Activated T-helper 1 cell treated with Interleukin-2 at 50 U/mL for 16 hours (primary cell): Measurements from ENCODE around the gene ZNF638.
"Not testable (repeated sequence)": the region's sequence is repeated elsewhere in the genome, so short reads cannot be mapped to it uniquely, and the experiment has no call there.

Source experiments
- DNase-seq: peaks from one replicate; pipeline ENCODE4 v3.0.0-alpha.2; 2020; ENCODE audit warnings: low read depth

ZNF638 gene

GRCh38 chr2:71409611-71410010 is 78.0 kb downstream of the ZNF638 start:
- DNase-seq, result no peak

- no peak for DNase-seq
These were observed 79.1 kb downstream of the ZNF638 start for GRCh38 chr2:71410696-71411095.

- DNase-seq, result peak; percentile 7
These were observed 85.3 kb downstream of the ZNF638 start for GRCh38 chr2:71416866-71417265.

DNA sequence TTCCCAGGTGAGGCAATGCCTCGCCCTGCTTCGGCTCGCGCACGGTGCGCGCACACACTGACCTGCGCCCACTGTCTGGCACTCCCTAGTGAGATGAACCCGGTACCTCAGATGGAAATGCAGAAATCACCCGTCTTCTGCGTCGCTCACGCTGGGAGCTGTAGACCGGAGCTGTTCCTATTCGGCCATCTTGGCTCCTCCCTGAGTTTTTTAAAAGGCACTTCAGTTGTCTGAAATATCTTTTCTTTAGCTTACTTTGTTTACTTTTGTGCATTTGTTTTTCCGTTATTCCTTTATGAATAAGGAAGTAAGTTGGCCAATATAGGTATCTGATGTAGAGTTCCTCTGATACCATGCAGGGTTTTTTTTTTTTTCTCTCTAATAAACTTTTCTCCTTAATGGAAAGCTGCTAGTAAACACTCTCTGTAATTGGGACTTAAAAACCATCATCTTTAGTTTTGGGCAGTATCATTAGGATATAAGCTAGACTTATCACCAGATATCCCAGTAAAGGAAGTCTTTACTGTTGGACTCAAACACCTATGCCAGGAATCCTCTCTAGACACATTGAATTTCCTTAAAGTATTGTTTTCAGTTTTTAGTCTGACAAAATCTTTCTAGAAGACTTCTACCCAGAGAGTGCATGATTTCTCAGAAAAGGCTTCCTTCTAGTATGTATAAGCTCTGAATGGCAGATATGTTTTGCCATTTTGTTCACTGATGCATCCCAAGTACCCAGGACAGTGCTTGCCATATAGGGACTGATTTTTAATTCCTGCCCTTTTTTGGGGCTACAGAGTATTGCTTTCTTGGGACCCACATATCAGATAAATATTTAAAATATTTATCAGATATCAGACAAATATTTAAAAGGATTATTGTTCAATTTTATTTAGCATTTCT is 86.0 kb downstream of the ZNF638 start:
- no peak for DNase-seq

- no peak for DNase-seq
These were observed 87.6 kb downstream of the ZNF638 start for GRCh38 chr2:71419145-71419544.

- DNase-seq, result no peak
These were observed 88.4 kb downstream of the ZNF638 start for GRCh38 chr2:71419976-71420375.

GRCh38 chr2:71422786-71423185 is 91.2 kb downstream of the ZNF638 start:
- no peak for DNase-seq

- DNase-seq, result no peak
These were observed 92.3 kb downstream of the ZNF638 start for GRCh38 chr2:71423817-71424420.

- DNase-seq, result no peak
These were observed 95.1 kb downstream of the ZNF638 start for GRCh38 chr2:71426721-71427120.

- DNase-seq, result no peak
These were observed 97.1 kb downstream of the ZNF638 start for GRCh38 chr2:71428472-71429383.

GRCh38 chr2:71445142-71445541 is 113.6 kb downstream of the ZNF638 start:
- not testable (repeated sequence) for DNase-seq

- no peak for DNase-seq
These were observed 114.9 kb downstream of the ZNF638 start for GRCh38 chr2:71446505-71446904.

DNA sequence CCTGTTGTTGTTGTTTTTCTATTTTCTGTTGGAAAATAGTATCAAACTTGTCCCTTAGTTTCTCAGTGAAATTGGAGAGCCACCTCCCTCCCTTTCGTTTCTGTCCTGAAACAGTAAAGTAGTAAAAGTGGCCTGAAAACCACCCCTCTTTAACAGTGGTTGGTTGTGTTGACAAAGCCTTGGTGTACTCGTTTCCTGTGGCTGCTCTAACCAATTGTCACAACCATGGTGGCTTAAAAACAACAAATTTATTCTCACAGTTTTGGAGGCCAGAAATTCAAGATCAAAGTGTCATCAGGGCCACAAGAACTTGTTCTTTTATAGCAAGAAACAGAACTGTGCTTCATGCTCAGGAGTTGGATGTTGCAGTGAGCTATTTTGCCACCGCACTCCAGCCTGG is 117.8 kb downstream of the ZNF638 start:
- DNase-seq, result no peak

GRCh38 chr2:71451705-71452104 is 120.1 kb downstream of the ZNF638 start:
- no peak for DNase-seq

GRCh38 chr2:71452565-71452964 is 121.0 kb downstream of the ZNF638 start:
- no peak for DNase-seq

GRCh38 chr2:71453404-71454220 is 122.0 kb downstream of the ZNF638 start, which contains the start of gene DYSF:
DYSF (plus strand) TSS chr2:71453561.
- no peak for DNase-seq

GRCh38 chr2:71454221-71455010 is 122.8 kb downstream of the ZNF638 start:
- DNase-seq, result no peak

GRCh38 chr2:71455011-71455740 is 123.6 kb downstream of the ZNF638 start:
- no peak for DNase-seq

DNA sequence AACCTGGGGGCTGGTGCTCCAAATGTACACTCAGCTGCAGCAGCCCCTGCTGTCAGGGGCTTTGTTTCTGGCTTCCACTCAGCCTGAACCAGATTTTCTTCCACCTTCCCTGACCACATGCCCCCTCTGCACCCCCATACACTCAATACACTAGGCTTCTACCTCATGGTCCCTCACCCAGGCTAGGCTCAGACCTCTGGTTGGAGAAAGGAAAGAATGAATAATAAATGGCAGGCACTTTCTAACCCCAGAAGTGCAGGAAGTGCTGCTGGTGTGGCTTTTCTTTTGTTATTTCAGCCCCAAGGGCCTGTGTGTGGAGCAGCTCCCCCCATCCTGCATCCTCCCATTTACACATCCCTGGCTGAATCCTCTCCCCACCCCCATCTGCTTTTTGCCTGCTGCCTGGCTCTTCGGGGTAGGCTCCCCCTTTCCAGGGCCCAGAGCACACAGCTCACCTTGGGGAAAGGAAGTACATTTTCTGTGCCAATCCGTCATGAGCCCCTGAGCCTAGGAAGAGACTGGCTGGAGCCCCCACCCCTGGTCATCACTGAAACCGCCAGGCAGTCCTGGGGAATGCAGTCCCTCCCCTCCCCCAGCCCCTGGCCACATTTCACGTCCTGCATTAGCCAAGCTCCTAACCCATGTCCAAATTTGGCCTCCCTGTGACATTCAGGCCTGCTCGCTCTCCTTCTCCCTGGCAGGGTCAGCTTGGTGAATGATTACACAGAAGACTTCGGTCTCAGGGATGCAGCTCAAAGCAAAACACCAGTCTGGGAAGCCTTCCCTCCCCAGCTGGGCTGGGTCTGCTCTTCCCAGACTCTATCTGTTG is 124.4 kb downstream of the ZNF638 start:
- DNase-seq, result no peak
